ENCODE results near the gene NPHS1. TPM values are rescaled to one million over a fixed set of nuclear protein-coding genes. Genes with fewer than 3 reads are reported as not detected.

The NPHS1 gene
- total RNA-seq, 3 donors from 2014 or later = 0.09 TPM; not detected in 2

DNA sequence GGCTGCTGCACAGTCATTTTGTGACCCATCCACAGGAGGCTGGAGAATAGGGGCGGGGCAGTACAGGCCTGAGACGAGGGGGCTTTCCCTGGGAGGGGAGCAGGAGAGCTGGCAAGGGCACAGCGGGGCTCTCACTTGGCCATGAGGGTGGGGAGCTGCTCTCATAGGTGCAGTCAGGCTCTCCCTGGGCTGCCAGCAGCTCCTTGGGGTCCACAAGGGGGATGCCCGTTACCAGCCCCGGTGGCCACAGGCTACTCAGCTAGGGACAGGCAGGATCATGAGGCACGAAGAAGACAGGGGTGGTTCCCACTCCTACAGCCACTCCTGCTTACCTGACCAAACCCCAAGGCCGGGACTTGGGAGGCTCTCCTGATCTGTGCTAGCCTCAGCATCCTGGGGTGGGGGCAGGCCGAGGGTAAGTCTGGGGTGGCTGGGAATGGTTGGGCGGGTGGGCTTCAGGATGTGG, 60.5 kb downstream of the NPHS1 start:
- intact Hi-C loops (cut with DNase I, micrococcal nuclease) = no loop called here
- ATAC-seq = no peak
- TF ChIP-seq, protein P1, sequence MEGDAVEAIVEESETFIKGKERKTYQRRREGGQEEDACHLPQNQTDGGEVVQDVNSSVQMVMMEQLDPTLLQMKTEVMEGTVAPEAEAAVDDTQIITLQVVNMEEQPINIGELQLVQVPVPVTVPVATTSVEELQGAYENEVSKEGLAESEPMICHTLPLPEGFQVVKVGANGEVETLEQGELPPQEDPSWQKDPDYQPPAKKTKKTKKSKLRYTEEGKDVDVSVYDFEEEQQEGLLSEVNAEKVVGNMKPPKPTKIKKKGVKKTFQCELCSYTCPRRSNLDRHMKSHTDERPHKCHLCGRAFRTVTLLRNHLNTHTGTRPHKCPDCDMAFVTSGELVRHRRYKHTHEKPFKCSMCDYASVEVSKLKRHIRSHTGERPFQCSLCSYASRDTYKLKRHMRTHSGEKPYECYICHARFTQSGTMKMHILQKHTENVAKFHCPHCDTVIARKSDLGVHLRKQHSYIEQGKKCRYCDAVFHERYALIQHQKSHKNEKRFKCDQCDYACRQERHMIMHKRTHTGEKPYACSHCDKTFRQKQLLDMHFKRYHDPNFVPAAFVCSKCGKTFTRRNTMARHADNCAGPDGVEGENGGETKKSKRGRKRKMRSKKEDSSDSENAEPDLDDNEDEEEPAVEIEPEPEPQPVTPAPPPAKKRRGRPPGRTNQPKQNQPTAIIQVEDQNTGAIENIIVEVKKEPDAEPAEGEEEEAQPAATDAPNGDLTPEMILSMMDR (IDR thresholded peaks at IDR 0.05) = no peak

DNA sequence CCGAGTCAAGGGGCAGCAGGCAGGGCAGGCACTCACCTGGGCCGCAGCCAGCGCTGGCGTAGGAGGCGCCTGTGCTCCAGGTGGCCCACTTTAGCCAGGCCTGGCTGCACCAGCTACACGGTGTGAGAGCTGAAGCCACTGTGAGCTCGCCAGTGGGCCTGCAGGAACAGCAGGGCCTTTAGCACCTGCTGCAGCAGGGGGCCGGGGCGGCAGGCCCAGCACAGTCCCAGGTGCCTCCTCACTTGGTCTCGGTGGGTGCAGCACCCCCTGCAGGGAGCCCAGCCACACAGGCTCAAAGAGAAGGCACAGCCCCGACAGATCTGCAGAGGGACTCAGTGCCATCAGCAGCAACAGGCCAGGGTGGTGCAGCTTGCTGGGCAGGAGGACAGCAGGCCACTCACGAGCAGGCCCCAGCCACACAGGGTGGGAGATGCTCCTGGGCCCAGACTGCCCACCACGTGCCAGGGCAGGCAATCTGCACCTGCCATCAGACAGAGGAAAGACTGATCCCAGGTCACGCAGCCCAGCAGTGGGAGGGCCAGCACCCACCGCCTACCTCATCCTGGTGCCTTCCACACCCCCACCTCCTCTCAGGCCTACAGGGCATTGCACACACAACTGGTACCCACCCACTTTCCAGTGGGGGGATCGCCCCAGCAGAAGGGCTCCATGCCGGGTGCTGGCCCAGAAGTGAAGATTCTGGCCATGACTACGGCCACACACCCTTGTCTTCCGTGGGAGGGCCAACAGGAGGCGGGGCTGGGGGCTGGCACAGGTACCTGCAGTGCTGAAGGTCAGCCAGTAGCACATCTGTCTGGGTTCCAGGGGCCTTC, 61.1 kb downstream of the NPHS1 start:
- TF ChIP-seq, protein P1 (IDR thresholded peaks at IDR 0.05) = no peak
- DNase-seq = no peak
- no peak overlapping the region for H3K4me3 ChIP-seq

More for the DNA sequence above, 60.5 kb downstream of the NPHS1 start:
- Histone ChIP-seq H3K9me3 (no peaks in the 10 kb centered on the region), H3K4me3 (no peak overlapping the region), H3K4me1 (ENCODE audit: low read depth) (no peaks in the 10 kb centered on the region), H3K36me3 (ENCODE audit: low read depth) (no peaks in the 10 kb centered on the region)
- DNase-seq = no peak

GRCh38 chr19:35789978-35790944, 62.0 kb downstream of the NPHS1 start:
- DNase-seq (no peak), ATAC-seq (no peak)
- no peak overlapping the region for H3K4me3 ChIP-seq
- TF ChIP-seq, protein P1 (IDR thresholded peaks at IDR 0.05) = no peak
- no peaks in the 10 kb centered on the region for H3K9me3 ChIP-seq
- intact Hi-C loops (cut with DNase I, micrococcal nuclease) = no loop called here
- no peaks in the 10 kb centered on the region for H3K36me3 ChIP-seq (ENCODE audit: low read depth)
- H3K4me1 ChIP-seq (ENCODE audit: low read depth) = no peaks in the 10 kb centered on the region

More for the DNA sequence above, 61.1 kb downstream of the NPHS1 start:
- ATAC-seq = no peak
- H3K9me3 ChIP-seq = no peaks in the 10 kb centered on the region
- H3K36me3 ChIP-seq (ENCODE audit: low read depth) = no peaks in the 10 kb centered on the region
- no peaks in the 10 kb centered on the region for H3K4me1 ChIP-seq (ENCODE audit: low read depth)
- intact Hi-C loops (cut with DNase I, micrococcal nuclease) = no loop called here

- intact Hi-C loops (cut with DNase I, micrococcal nuclease) = no loop called here
- TF ChIP-seq, protein P1 (IDR thresholded peaks at IDR 0.05) = no peak
- Histone ChIP-seq H3K9me3 (no peaks in the 10 kb centered on the region), H3K4me3 (no peak overlapping the region), H3K4me1 (ENCODE audit: low read depth) (no peaks in the 10 kb centered on the region), H3K36me3 (ENCODE audit: low read depth) (no peaks in the 10 kb centered on the region)
- ATAC-seq = no peak
- no peak for DNase-seq
Observed at GRCh38 chr19:35789195-35789977, 62.9 kb downstream of the NPHS1 start.

All from mucosa of descending colon (tissue), 3 donors.